AG10803 (cell line): ENCODE data around the gene RSBN1.

ENCODE experiments used
- DNase-seq: peaks from one replicate; pipeline ENCODE4 v3.0.0; 2010; ENCODE audit warnings: low read depth
- H3K4me3 ChIP-seq: 2 replicates; pipeline ENCODE4 v1.5.1; 2011; ENCODE audit warnings: mild to moderate bottlenecking, low read length, control low read depth
- TF ChIP-seq, protein P1 (sequence below): conservative IDR thresholded peaks from 2 replicates; pipeline ENCODE4 v1.5.1; 2011; ENCODE audit warnings: mild to moderate bottlenecking, low read length, control low read depth, inconsistent platforms

The RSBN1 gene

DNA sequence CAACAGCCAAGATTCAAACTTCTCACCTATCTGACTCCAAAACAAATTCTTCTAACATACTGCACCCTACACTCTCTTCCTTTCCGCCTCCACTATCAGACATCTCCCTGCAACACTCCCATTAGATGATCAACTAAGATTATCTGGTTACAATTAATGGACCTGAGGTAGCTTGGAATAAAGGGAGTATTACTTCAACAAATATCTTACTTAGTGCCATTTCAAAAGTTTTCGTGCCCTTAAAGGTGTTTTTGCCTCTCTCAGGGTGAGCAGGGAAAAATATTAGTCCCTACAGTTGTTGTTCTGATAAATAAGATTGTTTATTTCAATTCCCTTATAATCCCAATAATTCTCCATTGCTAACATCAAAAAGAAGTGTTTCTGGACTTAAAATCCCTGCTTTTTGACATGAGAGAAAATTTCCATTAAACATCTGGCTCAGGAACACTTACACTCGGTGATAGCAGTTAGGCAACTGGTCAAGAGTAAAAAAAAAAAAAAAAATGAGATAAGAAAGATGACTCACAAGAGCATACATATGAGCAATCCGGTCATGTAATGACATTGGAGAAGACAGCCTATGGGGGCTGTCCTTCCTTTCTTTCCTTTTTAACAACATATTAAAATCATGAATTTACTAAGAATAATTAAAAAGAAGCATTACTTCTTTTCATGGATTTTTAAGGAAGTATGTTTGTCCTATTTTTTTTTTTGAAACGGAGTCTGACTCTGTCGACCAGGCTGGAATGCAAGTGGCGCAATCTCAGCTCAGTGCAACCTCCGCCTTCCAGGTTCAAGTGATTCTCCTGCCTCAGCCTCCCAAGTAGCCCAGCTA, 7.6 kb downstream of the RSBN1 start:
- DNase-seq, result peak; percentile 38
- TF ChIP-seq, protein P1, sequence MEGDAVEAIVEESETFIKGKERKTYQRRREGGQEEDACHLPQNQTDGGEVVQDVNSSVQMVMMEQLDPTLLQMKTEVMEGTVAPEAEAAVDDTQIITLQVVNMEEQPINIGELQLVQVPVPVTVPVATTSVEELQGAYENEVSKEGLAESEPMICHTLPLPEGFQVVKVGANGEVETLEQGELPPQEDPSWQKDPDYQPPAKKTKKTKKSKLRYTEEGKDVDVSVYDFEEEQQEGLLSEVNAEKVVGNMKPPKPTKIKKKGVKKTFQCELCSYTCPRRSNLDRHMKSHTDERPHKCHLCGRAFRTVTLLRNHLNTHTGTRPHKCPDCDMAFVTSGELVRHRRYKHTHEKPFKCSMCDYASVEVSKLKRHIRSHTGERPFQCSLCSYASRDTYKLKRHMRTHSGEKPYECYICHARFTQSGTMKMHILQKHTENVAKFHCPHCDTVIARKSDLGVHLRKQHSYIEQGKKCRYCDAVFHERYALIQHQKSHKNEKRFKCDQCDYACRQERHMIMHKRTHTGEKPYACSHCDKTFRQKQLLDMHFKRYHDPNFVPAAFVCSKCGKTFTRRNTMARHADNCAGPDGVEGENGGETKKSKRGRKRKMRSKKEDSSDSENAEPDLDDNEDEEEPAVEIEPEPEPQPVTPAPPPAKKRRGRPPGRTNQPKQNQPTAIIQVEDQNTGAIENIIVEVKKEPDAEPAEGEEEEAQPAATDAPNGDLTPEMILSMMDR, result no peak
- H3K4me3 ChIP-seq, result no peak overlapping the region

DNA sequence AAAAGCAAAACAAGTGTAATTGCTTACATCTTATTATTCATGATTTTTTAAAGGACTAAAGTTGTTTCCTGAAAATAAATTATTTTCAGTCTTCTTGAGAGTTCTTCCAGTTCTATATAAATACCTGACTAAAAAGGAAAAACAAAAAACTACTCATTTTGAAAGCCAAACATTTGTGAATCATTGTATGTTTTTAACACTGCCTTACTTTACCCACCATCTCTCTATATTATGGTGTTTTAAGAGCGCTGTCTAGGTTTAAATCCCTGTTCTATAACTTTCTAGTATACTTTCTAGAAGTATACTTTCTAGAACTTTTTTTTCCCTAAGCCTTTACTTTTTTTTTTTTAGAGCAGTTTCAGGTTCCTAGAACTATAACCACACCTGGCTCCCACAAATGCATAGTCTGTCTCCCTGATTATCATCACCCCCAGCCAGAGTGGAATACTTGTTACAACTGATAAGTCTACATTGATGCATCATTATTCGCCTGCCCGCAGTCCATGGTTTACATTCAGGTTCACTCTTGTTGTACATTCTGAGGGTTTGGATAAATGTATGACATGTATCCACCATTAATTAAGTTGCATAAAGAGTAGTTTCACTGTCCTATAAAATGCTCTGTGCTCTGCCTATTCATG, 9.8 kb downstream of the RSBN1 start:
- H3K4me3 ChIP-seq, result no peak overlapping the region
- TF ChIP-seq, protein P1, result no peak
- DNase-seq, result no peak

DNA sequence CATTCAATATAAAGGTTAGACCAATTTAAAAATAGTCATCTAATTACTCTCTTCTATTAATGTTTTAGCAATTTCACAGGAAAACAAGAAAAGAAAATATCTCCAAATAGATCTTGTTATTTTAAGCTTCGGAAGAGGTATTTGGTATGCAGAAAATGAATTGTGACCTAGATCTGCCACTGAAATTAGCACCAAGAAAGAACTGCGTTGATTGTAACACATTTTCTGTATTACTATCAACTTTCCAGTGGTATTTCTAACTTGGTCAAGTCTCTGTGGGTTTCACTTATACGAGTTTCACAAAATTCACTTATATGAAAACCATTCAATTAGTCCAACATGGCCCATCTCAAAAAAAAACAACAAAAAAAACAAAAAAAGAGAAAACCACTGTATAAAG, 11.8 kb downstream of the RSBN1 start:
- H3K4me3 ChIP-seq, result no peak overlapping the region
- DNase-seq, result no peak
- TF ChIP-seq, protein P1, result no peak

DNA sequence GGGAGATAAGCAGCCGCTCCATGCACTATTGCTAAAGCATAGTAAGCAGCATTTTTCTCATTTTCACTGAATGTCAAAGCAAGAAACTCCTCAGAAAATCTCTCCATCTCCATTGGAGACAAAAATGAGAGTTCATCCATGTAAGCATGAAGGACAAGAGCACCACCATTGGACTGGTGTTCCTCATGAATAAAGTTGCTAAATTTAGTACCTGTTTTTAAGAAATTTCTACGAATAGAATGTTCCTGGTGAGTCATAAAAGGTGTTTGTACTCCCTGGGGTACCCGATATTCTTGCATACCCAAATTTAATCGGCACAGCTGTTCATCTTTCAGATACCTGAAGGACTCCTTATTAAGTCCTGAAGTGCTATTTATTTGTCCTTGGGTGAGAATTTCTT, 14.8 kb downstream of the RSBN1 start:
- H3K4me3 ChIP-seq, result no peak overlapping the region
- DNase-seq, result no peak
- TF ChIP-seq, protein P1, result no peak

DNA sequence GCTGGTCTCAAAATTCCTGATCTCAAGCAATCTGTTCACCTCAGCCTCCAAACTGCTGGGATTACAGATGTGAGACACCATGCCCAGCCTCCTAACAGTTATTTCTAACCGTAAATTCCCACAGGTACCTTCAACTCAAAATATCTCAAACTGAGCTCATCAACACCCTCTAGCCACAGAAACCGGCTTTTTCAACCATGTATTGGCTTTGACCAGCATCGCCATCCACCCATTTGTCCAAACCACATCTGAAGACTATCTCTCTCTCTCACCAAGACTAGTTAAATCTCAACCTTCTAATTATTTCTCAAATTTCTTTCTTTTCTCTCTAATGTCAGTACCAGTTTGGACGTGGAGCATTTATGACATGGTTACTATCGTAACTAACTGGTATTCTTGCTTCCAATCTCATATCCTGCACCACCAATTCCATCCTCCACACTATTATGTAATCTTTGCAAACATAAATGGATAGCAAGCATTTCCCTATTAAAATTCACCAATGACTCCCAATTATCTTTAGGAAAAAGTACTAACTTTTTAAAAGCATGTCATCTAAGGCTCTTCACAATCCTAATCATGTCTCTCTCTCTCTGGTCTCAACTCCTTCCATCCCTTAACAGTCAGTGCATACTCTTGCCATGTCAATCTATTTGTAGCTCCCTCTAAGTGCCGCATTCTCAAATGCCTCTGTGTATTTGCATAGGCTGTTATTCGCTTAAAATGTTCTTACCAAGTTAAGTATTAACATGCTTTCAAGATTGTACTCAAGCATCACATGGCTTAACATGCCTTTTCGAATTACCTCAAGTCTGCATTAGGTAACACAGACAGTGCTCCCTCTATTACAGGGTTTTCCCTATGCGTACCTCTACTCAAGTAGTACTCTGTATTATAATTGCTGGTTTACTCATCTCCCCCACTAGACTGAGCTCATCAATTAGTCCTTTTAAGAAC, 18.1 kb downstream of the RSBN1 start:
- no peak for DNase-seq
- TF ChIP-seq, protein P1, result no peak
- no peak overlapping the region for H3K4me3 ChIP-seq

DNA sequence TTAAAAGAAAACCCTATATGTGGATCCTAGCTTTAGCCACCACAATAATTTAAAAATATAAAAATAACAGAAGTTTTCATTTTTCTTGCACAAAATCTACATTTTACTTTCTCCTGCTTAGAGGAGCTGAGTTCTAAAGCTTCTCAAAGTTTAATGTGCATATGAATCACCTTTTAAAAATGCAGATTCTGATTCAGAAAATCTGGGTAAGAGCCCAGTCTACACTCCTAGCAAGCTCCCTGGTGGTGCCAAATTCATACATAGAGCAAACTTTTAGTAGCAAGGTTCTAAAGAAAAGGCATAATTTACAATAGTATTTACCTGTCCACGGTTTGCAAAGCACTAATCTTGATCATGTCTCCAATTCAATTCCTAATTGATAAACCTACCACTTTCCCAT, 19.3 kb downstream of the RSBN1 start:
- DNase-seq, result peak; percentile 55
- H3K4me3 ChIP-seq, result no peak overlapping the region
- TF ChIP-seq, protein P1, result no peak
